ENCODE results near the gene PLXNA2. TPM values are rescaled to one million over a fixed set of nuclear protein-coding genes. Genes with fewer than 3 reads are reported as not detected.

Gene PLXNA2
- total RNA-seq, 1 experiment from 2014 or later: 0.89 TPM

- TF ChIP-seq EZH2phosphoT487 (IDR thresholded peaks at IDR 0.05; ENCODE audit: borderline replicate concordance) (no peak), ATF3 (IDR thresholded peaks at IDR 0.05) (no peak)
Measured at GRCh38 chr1:208080396-208081286, 163.5 kb downstream of the PLXNA2 start (continued).

GRCh38 chr1:208079161-208079560 is 165.0 kb downstream of the PLXNA2 start:
- Histone ChIP-seq H3K9me3 (ENCODE audit: control insufficient read depth in 1 of 2, insufficient read depth in 1 of 2, low read depth in 1 of 2, low read length in 2 of 2) (no peaks in the 10 kb centered on the region), H3K4me3 (replicated peaks in 1 of 2; ENCODE audit: low read depth in 1 of 2, low read length in 2 of 2) (no peak overlapping the region), H3K4me1 (ENCODE audit: control insufficient read depth in 1 of 2, insufficient read depth in 2 of 2, low read length in 2 of 2) (no peaks in the 10 kb centered on the region), H3K9ac (ENCODE audit: low read length) (no peak overlapping the region), H3K4me2 (ENCODE audit: low read length) (no peak overlapping the region), H3K27ac (ENCODE audit: low read depth, low read length) (no peak overlapping the region), H4K20me1 (ENCODE audit: insufficient read depth) (no peaks in the 10 kb centered on the region), H3K79me2 (ENCODE audit: insufficient read depth, low read length) (no peaks in the 10 kb centered on the region), H3K36me3 (ENCODE audit: control insufficient read depth in 1 of 2, insufficient read depth in 2 of 2, low read length in 2 of 2) (no peaks in the 10 kb centered on the region), H3K9me2 (ENCODE audit: insufficient read depth) (no peaks in the 10 kb centered on the region), H3K27me3 (ENCODE audit: insufficient read depth, low read length) (peaks cover 29% of the 10 kb centered on the region; the same call in 1 of the 2 replicates), H2AFZ (ENCODE audit: low read depth, low read length, poor library complexity, severe bottlenecking) (no peak overlapping the region)
- BruUV-seq (replicated peaks): no TSS peak
- POLR2A ChIA-PET: no interaction called here
- ATAC-seq: no peak
- TF ChIP-seq ZNF274 (IDR thresholded peaks at IDR 0.05; ENCODE audit: low read depth, low read length): no peak
- no peak for TF ChIP-seq EZH2phosphoT487 (IDR thresholded peaks at IDR 0.05; ENCODE audit: borderline replicate concordance)
- TF ChIP-seq SP1 (IDR thresholded peaks at IDR 0.05; ENCODE audit: low read depth): no peak
- TF ChIP-seq SRF (IDR thresholded peaks at IDR 0.05; ENCODE audit: low read depth): no peak
- no peak for TF ChIP-seq ZBTB33 (IDR thresholded peaks at IDR 0.05; ENCODE audit: extremely low read depth, insufficient replicate concordance, low read length)
- TF ChIP-seq CBX3 (IDR thresholded peaks at IDR 0.05; ENCODE audit: low read depth): no peak
- no peak for TF ChIP-seq FOSL1 (IDR thresholded peaks at IDR 0.05; ENCODE audit: low read depth)
- CTCF ChIA-PET: no interaction called here
- DNase-seq (ENCODE audit: low read depth, low spot score): no peak
- intact Hi-C loops (cut with micrococcal nuclease): no loop called here
- RAD21 ChIA-PET (ENCODE audit: low non-redundant PET in 1 of 2, low total read pairs in 2 of 2, uncharacterized antibody in 2 of 2, unreplicated experiment in 2 of 2): no interaction called here

All from HCT116 (cell line).